H1 (cell line): Measurements from ENCODE around the gene ZNF213. TPM values are rescaled to one million over a fixed set of nuclear protein-coding genes. Genes with fewer than 3 reads are reported as not detected.

Source experiments
- BRCA1 ChIP-seq: IDR thresholded peaks from 2 replicates; pipeline ENCODE4 v1.6.1; 2012; ENCODE audit warnings: low read depth, low read length, improper control_type of control experiment
- CBX5 ChIP-seq: fragments of 300-800, 300-1000 bp; sonication (generic); IDR thresholded peaks from 2 replicates; pipeline ENCODE4 v1.7.1; 2016; ENCODE audit warnings: antibody characterized with exemption, low read length, low read depth
- CHD1 ChIP-seq: IDR thresholded peaks from 2 replicates; pipeline ENCODE4 v1.6.1; 2012; ENCODE audit warnings: low read depth, low read length, improper control_type of control experiment
- CHD2 ChIP-seq: IDR thresholded peaks from 2 replicates; pipeline ENCODE4 v1.6.1; 2012; ENCODE audit warnings: low read length, improper control_type of control experiment
- GABPA ChIP-seq: IDR thresholded peaks from 2 replicates; pipeline ENCODE4 v1.6.1; 2011; ENCODE audit warnings: mild to moderate bottlenecking, low read length, moderate library complexity, borderline replicate concordance; ENCODE audit not compliant: insufficient read depth
- GTF2F1 ChIP-seq: IDR thresholded peaks from 2 replicates; pipeline ENCODE4 v1.6.1; 2012; ENCODE audit warnings: low read depth, low read length, improper control_type of control experiment, borderline replicate concordance
- KDM1A ChIP-seq: fragments of 200-600, 300-600 bp; sonication (generic); IDR thresholded peaks from 2 replicates; pipeline ENCODE4 v1.7.1; 2016; ENCODE audit warnings: mild to moderate bottlenecking, low read length, borderline replicate concordance
- KDM5A ChIP-seq: fragments of 200-600 bp; IDR thresholded peaks from 2 replicates; pipeline ENCODE4 v1.7.1; 2012; ENCODE audit warnings: mild to moderate bottlenecking, low read length, inconsistent platforms, mixed read lengths
- MAFK ChIP-seq: IDR thresholded peaks from 2 replicates; pipeline ENCODE4 v1.6.1; 2012; ENCODE audit warnings: low read depth, mild to moderate bottlenecking, improper control_type of control experiment, low read length
- NANOG ChIP-seq: IDR thresholded peaks from 2 replicates; pipeline ENCODE4 v1.6.1; 2011; ENCODE audit warnings: low read length, low read depth, mild to moderate bottlenecking, inconsistent platforms; ENCODE audit not compliant: insufficient read depth, poor library complexity, severe bottlenecking
- PHF8 ChIP-seq: fragments of 200-600 bp; sonication (generic); conservative IDR thresholded peaks from 2 replicates; pipeline ENCODE4 v1.7.1; 2012; ENCODE audit warnings: low read depth, mild to moderate bottlenecking, inconsistent platforms, low read length, moderate library complexity
- POU5F1 ChIP-seq: IDR thresholded peaks from 2 replicates; pipeline ENCODE4 v1.6.1; 2011; ENCODE audit warnings: low read depth, mild to moderate bottlenecking, low read length, moderate library complexity
- RFX5 ChIP-seq: IDR thresholded peaks from 2 replicates; pipeline ENCODE4 v1.6.1; 2011; ENCODE audit warnings: low read depth, low read length, improper control_type of control experiment, borderline replicate concordance
- RNF2 ChIP-seq: fragments of 200-900, 300-1000 bp; sonication (generic); IDR thresholded peaks from 2 replicates; pipeline ENCODE4 v1.7.1; 2016; ENCODE audit warnings: borderline replicate concordance, low read depth, mild to moderate bottlenecking, antibody characterized with exemption, low read length; ENCODE audit not compliant: poor library complexity, severe bottlenecking; ENCODE audit errors: missing control alignments
- RXRA ChIP-seq: IDR thresholded peaks from 2 replicates; pipeline ENCODE4 v1.6.1; 2011; ENCODE audit warnings: low read depth, mild to moderate bottlenecking, low read length, moderate library complexity; ENCODE audit not compliant: insufficient read depth
- SP1 ChIP-seq: IDR thresholded peaks from 2 replicates; pipeline ENCODE4 v1.6.1; 2011; ENCODE audit warnings: low read depth, low read length
- SUZ12 ChIP-seq: fragments of 200-600 bp; sonication (generic); IDR thresholded peaks from 2 replicates; pipeline ENCODE4 v1.6.1; 2012; ENCODE audit warnings: mild to moderate bottlenecking, inconsistent platforms, low read length, moderate library complexity, mixed read lengths
- TAF1 ChIP-seq: IDR thresholded peaks from 2 replicates; pipeline ENCODE4 v1.6.1; 2011; ENCODE audit warnings: mild to moderate bottlenecking, low read depth, low read length
- TAF7 ChIP-seq: optimal IDR thresholded peaks from 2 replicates; pipeline ENCODE3; 2011; ENCODE audit warnings: low read depth, mild to moderate bottlenecking, inconsistent platforms, low read length, moderate library complexity, borderline replicate concordance
- TBP ChIP-seq: IDR thresholded peaks from 2 replicates; pipeline ENCODE4 v1.6.1; 2011; ENCODE audit warnings: low read depth, low read length, improper control_type of control experiment
- TCF12 ChIP-seq: IDR thresholded peaks from 2 replicates; pipeline ENCODE4 v1.6.1; 2011; ENCODE audit warnings: low read depth, mild to moderate bottlenecking, low read length
- TEAD4 ChIP-seq: IDR thresholded peaks from 2 replicates; pipeline ENCODE4 v1.6.1; 2012; ENCODE audit warnings: low read depth, low read length, inconsistent platforms, mixed read lengths
- ZNF274 ChIP-seq: IDR thresholded peaks from 2 replicates; pipeline ENCODE4 v1.7.0; 2012; ENCODE audit warnings: low read length, borderline replicate concordance; ENCODE audit errors: extremely low read depth
- polyA plus RNA-seq, 7 experiments: library from polyadenylated mRNA; depleted of rRNA in 3 of 7; stranded (reverse) in 5 of 7; unstranded in 2 of 7; fragments of >200 nt in 5 of 7; fragments of 200-250 nt in 2 of 7; gene quantifications; 1 replicate in 5 of 7; 2 replicates in 1 of 7; 4 replicates in 1 of 7; pipeline versions ENCODE4 v1.2.1 to v1.2.3, GENCODE V29; 2011 to 2013; ENCODE audit warnings: missing spikeins in 2 of 7, mixed read lengths in 2 of 7
- total RNA-seq: library from RNA; stranded (reverse); fragmentation: NEBNext Ultra II Directional; extraction: Animal tissue kit (Norgen Biotek cat#: 25700); gene quantifications from 2 replicates; pipeline ENCODE4 v1.2.1, GENCODE V29; 2021
- TF ChIP-seq, protein P1 (sequence below): IDR thresholded peaks from 2 replicates; pipeline ENCODE4 v1.6.1; 2011; ENCODE audit warnings: low read depth, mild to moderate bottlenecking, low read length; ENCODE audit not compliant: insufficient read depth

ZNF213 gene
- total and polyA plus RNA-seq, 2 of the 8 experiments (the other 6 are each of a cell fraction or from before 2014, with no cell fraction given) = 1.6 to 6.9 TPM

DNA sequence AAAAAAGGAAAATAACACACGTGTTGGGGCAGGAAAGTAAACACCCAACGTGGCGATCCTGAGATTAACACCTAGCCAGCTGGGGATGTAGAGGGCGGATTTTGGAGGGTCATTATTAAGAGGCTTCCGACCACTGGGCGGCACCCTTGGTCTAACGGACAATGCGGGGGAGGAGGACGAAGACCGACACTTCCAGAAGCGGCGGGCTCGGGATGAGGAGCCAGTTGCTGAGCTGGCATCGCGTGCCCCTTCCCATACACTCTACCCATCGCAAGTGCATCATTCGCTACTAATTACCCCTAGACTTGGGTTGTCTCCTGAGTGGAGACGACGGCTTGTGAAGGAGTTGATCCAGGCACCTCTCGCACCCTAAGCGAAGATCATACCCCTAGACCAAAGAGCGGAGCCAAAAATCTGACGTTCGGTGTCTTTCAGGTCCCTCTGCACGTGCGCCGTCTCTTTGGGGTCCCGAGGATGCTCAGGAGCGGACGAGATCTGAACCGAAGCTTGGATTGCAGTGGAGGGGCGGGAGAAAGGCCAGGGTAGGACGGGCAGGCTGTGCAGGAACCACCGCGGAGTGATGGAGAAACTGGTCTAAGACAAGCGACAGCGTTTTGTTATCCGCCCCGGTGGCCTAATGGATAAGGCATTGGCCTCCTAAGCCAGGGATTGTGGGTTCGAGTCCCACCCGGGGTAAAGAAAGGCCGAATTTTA is 17.6 kb downstream of the ZNF213 start (continued):
- TF ChIP-seq SP1 (no peak), MAFK (peak; percentile 71; the same call in 1 of the 2 replicates), KDM5A (no peak), POU5F1 (no peak), BRCA1 (no peak), KDM1A (0 out of 2 replicates have a peak, but pooled peaks have one; percentile 11), CHD2 (no peak), TAF1 (0 out of 2 replicates have a peak, but pooled peaks have one; percentile 15), TEAD4 (peak; percentile 66; the same call in 1 of the 2 replicates), GABPA (0 out of 2 replicates have a peak, but pooled peaks have one; percentile 26), RNF2 (no peak), NANOG (no peak), TBP (peak; percentile 99), TCF12 (no peak), GTF2F1 (no peak), PHF8 (no peak; the same call in 1 of the 2 replicates), RXRA (no peak), CHD1 (no peak), TAF7 (peak; percentile 74), ZNF274 (no peak), CBX5 (no peak), RFX5 (no peak), SUZ12 (no peak)
- TF ChIP-seq, protein P1, sequence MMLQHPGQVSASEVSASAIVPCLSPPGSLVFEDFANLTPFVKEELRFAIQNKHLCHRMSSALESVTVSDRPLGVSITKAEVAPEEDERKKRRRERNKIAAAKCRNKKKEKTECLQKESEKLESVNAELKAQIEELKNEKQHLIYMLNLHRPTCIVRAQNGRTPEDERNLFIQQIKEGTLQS = no peak
